Karpas-422 (cell line): Measurements from ENCODE around the gene SYP. TPM values are rescaled to one million over a fixed set of nuclear protein-coding genes. Genes with fewer than 3 reads are reported as not detected.

ENCODE experiments used
- DNase-seq: peaks from one replicate; pipeline ENCODE4 v3.0.0-alpha.2; 2015
- H2AFZ ChIP-seq: fragments of 200-600 bp; sonication (generic); 2 replicates; pipeline ENCODE4 v1.6.1; 2014; ENCODE audit warnings: antibody characterized with exemption, low read length, mixed read lengths
- H3K27ac ChIP-seq: fragments of 200-600 bp; sonication (generic); 2 replicates; pipeline ENCODE4 v1.5.1; 2014; ENCODE audit warnings: mild to moderate bottlenecking, low read length, moderate library complexity
- H3K27me3 ChIP-seq: fragments of 200-600 bp; sonication (generic); 2 replicates; pipeline ENCODE4 v1.6.1; 2014; ENCODE audit warnings: low read length, mixed read lengths
- H3K36me3 ChIP-seq: fragments of 200-600 bp; sonication (generic); 2 replicates; pipeline ENCODE4 v1.6.1; 2014; ENCODE audit warnings: low read length, mixed read lengths; ENCODE audit not compliant: insufficient read depth
- H3K4me1 ChIP-seq: fragments of 200-600 bp; sonication (generic); 2 replicates; pipeline ENCODE4 v1.6.1; 2014; ENCODE audit warnings: mild to moderate bottlenecking, low read length, mixed read lengths
- H3K4me2 ChIP-seq: fragments of 200-600 bp; sonication (generic); 2 replicates; pipeline ENCODE4 v1.6.1; 2014; ENCODE audit warnings: low read length, low read depth, mild to moderate bottlenecking; ENCODE audit not compliant: poor library complexity, severe bottlenecking
- H3K4me3 ChIP-seq: fragments of 200-600 bp; sonication (generic); 2 replicates; pipeline ENCODE4 v1.5.1; 2014; ENCODE audit warnings: mild to moderate bottlenecking, antibody characterized with exemption, low read length, mixed read lengths
- H3K79me2 ChIP-seq: fragments of 200-600 bp; sonication (generic); 2 replicates; pipeline ENCODE4 v1.6.1; 2014; ENCODE audit warnings: mild to moderate bottlenecking, low read length, mixed read lengths
- H3K9ac ChIP-seq: fragments of 200-600 bp; sonication (generic); 2 replicates; pipeline ENCODE4 v1.6.0; 2014; ENCODE audit warnings: low read length
- H3K9me2 ChIP-seq: fragments of 200-600 bp; sonication (generic), shearing (Covaris generic); replicated peaks from 2 replicates; pipeline ENCODE4 v1.6.0; 2014; ENCODE audit warnings: mild to moderate bottlenecking, low read length, moderate library complexity; ENCODE audit not compliant: insufficient read depth
- H3K9me3 ChIP-seq: fragments of 300-700, 200-600 bp; sonication (generic); 2 replicates; pipeline ENCODE4 v1.6.1; 2014; ENCODE audit warnings: low read length, mixed read lengths
- H4K20me1 ChIP-seq: fragments of 200-600 bp; sonication (generic); 2 replicates; pipeline ENCODE4 v1.6.1; 2014; ENCODE audit warnings: mild to moderate bottlenecking, antibody characterized with exemption, low read length, low read depth; ENCODE audit not compliant: insufficient read depth
- total RNA-seq: library from RNA; depleted of rRNA; stranded (reverse); fragments of >200 nt; shearing (Covaris generic); gene quantifications from 2 replicates; pipeline ENCODE4 v1.2.3, GENCODE V29; 2014; ENCODE audit warnings: low replicate concordance

SYP gene
- total RNA-seq, 1 experiment from 2014 or later = 0.86 TPM

GRCh38 chrX:49166914-49167739 lies 32.9 kb downstream of the SYP start:
- peaks cover 32% of the 10 kb centered on the region for H3K4me1 ChIP-seq
- DNase-seq = peak; percentile 65
- no peaks in the 10 kb centered on the region for H3K79me2 ChIP-seq
- peak overlapping the region; percentile 54; the same call in 1 of the 2 replicates for H2AFZ ChIP-seq
- peak overlapping the region; percentile 70 for H3K4me2 ChIP-seq
- H4K20me1 ChIP-seq = no peaks in the 10 kb centered on the region
- H3K27ac ChIP-seq = no peak overlapping the region
- peak overlapping the region; percentile 62 for H3K9ac ChIP-seq
- H3K36me3 ChIP-seq = no peaks in the 10 kb centered on the region
- no peaks in the 10 kb centered on the region; the same call in 1 of the 2 replicates for H3K9me3 ChIP-seq
- peak overlapping the region; percentile 62 for H3K4me3 ChIP-seq
- H3K9me2 ChIP-seq = no peaks in the 10 kb centered on the region
- H3K27me3 ChIP-seq = no peaks in the 10 kb centered on the region

DNA sequence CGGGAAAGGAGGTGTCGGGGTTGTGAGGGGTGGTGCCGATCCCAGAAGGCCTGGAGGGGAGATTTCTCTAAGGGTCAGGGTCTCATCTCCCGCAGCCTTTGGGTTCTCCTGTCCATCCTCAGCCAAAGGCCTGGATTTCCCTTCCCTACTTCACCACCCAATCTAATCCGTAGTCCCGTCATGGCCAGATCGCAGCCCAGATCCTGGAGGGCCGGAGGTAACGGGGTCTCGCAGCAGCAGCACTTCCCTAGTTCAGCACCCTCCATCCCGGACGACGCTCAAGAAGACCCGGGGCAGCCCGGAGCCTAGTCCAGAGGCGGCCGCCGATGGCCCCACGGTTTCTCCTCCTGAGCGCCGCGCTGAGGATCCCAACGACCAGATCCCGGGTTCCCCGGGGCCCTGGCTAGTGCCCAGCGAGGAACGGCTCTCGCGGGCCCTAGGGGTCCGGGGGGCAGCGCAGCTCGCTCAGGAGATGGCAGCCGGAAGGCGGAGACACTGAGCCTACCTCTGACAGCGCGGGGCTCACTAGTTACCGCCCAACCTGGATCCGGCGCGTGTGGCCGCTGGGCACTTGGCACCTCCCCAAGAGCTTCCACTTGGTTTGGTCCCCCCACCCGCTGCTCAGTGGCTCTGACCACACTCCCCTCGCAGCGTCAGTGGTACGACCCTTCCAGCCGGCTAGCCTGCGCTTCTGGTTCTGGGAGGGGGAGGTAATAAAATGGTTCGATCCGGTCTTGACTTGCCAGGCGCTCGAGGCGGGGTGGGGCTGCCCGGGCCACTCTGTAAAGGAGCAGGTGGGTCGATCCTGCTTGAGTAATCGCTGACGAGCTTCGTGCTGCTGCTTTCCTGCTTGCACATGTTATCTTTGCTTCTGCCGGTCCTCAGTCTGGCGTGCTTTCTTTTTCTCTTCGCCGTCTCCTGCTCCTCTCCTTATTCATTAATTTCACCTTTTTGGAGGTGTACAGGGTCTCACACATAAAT lies 33.8 kb downstream of the SYP start:
- H3K27me3 ChIP-seq = no peaks in the 10 kb centered on the region
- no peaks in the 10 kb centered on the region for H3K9me2 ChIP-seq
- H3K9me3 ChIP-seq = no peaks in the 10 kb centered on the region; the same call in 1 of the 2 replicates
- H3K36me3 ChIP-seq = no peaks in the 10 kb centered on the region
- peak overlapping the region; percentile 67; the same call in 1 of the 2 replicates for H2AFZ ChIP-seq
- H3K4me3 ChIP-seq = peak overlapping the region; percentile 62
- peak; percentile 87 for DNase-seq
- peak overlapping the region; percentile 70 for H3K4me2 ChIP-seq
- H3K4me1 ChIP-seq = peaks cover 25% of the 10 kb centered on the region
- no peaks in the 10 kb centered on the region for H3K79me2 ChIP-seq
- no peaks in the 10 kb centered on the region for H4K20me1 ChIP-seq
- no peak overlapping the region for H3K27ac ChIP-seq
- H3K9ac ChIP-seq = peak overlapping the region; percentile 62

DNA sequence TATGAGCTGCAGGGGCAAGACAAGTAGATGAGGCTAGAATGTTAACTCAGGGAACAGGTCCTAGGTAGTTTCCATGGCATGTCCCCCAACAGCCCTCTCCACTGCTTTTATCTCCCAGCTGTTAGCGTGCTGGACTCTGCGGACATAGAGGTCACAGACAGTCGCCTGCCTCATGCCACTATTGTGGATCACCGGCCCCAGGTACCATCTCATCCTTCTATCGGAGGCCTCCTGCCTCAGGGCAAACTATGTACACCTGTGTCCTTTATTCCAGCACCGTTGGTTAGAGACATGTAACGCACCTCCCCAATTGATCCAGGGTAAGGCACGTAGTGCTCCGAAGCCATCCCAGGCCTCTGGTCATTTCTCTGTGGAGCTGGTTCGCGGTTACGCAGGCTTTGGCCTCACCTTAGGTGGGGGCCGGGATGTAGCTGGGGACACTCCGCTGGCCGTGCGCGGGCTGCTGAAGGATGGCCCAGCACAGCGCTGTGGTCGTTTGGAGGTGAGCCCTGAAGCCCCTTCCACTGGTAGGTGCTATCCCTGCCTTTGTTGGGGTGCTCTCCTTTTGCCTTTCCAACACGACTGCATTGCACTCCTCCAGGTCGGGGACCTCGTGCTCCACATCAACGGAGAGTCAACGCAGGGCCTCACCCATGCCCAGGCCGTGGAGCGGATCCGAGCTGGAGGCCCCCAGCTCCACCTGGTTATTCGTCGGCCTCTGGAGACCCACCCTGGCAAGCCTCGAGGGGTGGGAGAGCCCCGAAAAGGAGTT lies 35.2 kb downstream of the SYP start:
- no peak overlapping the region for H2AFZ ChIP-seq
- H3K9me3 ChIP-seq = no peaks in the 10 kb centered on the region; the same call in 1 of the 2 replicates
- H3K9ac ChIP-seq = no peak overlapping the region
- no peak overlapping the region for H3K4me3 ChIP-seq
- H3K79me2 ChIP-seq = no peaks in the 10 kb centered on the region
- no peak overlapping the region for H3K4me2 ChIP-seq
- no peak for DNase-seq
- no peaks in the 10 kb centered on the region for H3K27me3 ChIP-seq
- H3K27ac ChIP-seq = no peak overlapping the region
- peaks cover 25% of the 10 kb centered on the region for H3K4me1 ChIP-seq
- H3K36me3 ChIP-seq = no peaks in the 10 kb centered on the region
- H4K20me1 ChIP-seq = no peaks in the 10 kb centered on the region
- H3K9me2 ChIP-seq = no peaks in the 10 kb centered on the region

DNA sequence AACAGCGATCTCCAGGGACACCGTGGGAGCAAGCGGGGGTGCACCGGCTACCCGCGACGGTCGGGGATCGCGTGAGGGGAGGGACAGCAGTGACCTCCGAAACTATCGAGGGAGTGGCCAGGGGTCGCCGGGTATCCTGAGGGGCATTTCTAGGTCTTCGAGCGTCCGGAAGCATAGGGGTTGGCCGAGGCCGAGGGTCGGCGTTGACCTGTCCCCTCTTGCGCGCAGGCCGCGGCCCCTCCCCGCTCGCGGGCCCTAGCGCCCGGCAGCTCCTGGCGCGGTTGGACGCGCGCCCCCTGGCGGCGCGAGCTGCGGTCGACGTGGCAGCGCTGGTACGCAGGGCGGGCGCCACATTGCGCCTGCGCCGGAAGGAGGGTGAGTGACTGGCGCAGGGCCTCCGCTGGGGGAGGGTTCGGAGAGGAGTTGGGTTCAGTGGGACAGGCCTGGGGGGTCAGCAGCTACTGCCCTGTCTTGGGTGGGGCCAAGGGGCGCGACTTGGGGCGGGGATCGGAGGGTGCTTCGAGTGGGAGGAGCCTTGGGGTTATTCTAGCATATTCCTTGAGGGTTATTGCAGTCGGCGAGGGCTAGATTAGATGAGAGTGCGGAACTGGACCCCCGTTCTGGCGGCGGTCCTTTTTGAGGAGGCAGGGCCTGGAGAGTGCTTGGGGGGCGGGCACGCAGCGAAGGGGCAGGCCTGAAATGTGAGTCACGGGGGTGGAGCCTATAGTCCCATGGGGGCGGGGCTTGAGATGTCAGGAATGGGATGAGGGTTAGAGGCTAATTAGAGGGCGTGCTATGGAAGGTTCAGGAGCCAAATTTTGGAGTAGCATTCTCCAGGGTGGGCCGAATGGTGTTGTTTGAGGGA lies 36.2 kb downstream of the SYP start:
- Histone ChIP-seq H3K4me1 (peaks cover 25% of the 10 kb centered on the region), H4K20me1 (no peaks in the 10 kb centered on the region), H3K4me3 (peak overlapping the region; percentile 57; the same call in 1 of the 2 replicates), H3K27ac (peak overlapping the region; percentile 55; the same call in 1 of the 2 replicates), H3K9me3 (no peaks in the 10 kb centered on the region; the same call in 1 of the 2 replicates), H3K27me3 (no peaks in the 10 kb centered on the region), H3K79me2 (no peaks in the 10 kb centered on the region), H3K4me2 (peak overlapping the region; percentile 64), H3K36me3 (no peaks in the 10 kb centered on the region), H2AFZ (no peak overlapping the region; the same call in 1 of the 2 replicates), H3K9me2 (no peaks in the 10 kb centered on the region), H3K9ac (peak overlapping the region; percentile 67)
- peak; percentile 91 for DNase-seq

GRCh38 chrX:49162620-49163019 lies 37.4 kb downstream of the SYP start, which contains the start of gene MAGIX:
Gene MAGIX, plus strand, starts transcription at chrX:49162758. Its CDS starts 132 bp downstream, at chrX:49162890.
- H3K27ac ChIP-seq = no peak within 1 kb of the TSS
- H3K79me2 ChIP-seq = no peaks in the 10 kb centered on the region
- H4K20me1 ChIP-seq = no peaks in the 10 kb centered on the region
- peaks cover 21% of the 10 kb centered on the region for H3K4me1 ChIP-seq
- no peak for DNase-seq
- no peaks in the 10 kb centered on the region for H3K27me3 ChIP-seq
- H2AFZ ChIP-seq = no peak within 1 kb of the TSS; the same call in 1 of the 2 replicates
- H3K9ac ChIP-seq = peak within 1 kb of the TSS; percentile 67
- H3K9me2 ChIP-seq = no peaks in the 10 kb centered on the region
- H3K36me3 ChIP-seq = no peaks in the 10 kb centered on the region
- peak within 1 kb of the TSS; percentile 64 for H3K4me2 ChIP-seq
- H3K4me3 ChIP-seq = peak within 1 kb of the TSS; percentile 54; the same call in 1 of the 2 replicates
- no peaks in the 10 kb centered on the region; the same call in 1 of the 2 replicates for H3K9me3 ChIP-seq

DNA sequence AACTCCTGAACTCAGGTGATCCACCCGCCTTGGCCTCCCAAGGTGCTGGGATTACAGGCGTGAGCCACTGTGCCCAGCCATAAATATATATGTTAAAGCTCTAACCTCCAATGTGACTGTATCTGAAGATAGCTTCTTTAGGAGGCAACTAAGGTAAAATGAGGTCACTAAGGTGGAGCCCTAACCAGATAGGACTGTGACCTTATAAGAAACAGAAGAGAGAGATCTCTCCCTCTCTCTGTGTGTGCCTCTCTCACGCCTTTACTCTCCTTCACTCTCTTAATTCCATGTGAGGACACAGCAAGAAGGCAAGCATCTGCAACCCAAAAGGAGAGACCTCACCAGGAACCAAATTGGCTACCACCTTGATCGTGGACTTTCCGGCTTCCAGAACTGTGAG lies 38.4 kb downstream of the SYP start:
- no peaks in the 10 kb centered on the region for H3K79me2 ChIP-seq
- H3K4me3 ChIP-seq = no peak overlapping the region
- H3K27me3 ChIP-seq = no peaks in the 10 kb centered on the region
- DNase-seq = no peak
- H3K9ac ChIP-seq = no peak overlapping the region
- H3K9me2 ChIP-seq = no peaks in the 10 kb centered on the region
- H4K20me1 ChIP-seq = no peaks in the 10 kb centered on the region
- no peaks in the 10 kb centered on the region for H3K36me3 ChIP-seq
- H3K4me1 ChIP-seq = peaks cover 11% of the 10 kb centered on the region
- no peaks in the 10 kb centered on the region; the same call in 1 of the 2 replicates for H3K9me3 ChIP-seq
- H2AFZ ChIP-seq = no peak overlapping the region
- no peak overlapping the region for H3K27ac ChIP-seq
- H3K4me2 ChIP-seq = no peak overlapping the region

DNA sequence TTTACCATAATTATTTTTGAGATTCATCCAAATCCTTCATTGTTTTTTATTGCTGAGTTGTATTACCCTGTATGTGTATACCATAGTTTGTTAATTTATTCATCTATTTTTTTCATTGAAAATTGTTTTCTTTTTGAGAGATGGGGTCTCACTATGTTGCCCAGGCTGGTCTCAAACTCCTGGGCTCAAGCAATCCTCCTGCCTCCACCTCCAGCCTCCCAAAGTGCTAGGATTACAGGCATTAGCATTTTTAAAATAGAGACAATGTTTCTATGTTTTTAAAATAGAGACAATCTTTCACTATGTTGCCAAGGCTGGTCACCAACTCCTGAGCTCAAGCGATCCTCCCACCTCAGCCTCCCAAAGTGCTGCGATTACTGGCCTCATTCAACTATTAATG lies 39.1 kb downstream of the SYP start:
- no peak for DNase-seq
- Histone ChIP-seq H3K4me1 (peaks cover 10% of the 10 kb centered on the region), H3K36me3 (no peaks in the 10 kb centered on the region), H3K27me3 (no peaks in the 10 kb centered on the region), H2AFZ (no peak overlapping the region), H3K9ac (no peak overlapping the region), H3K79me2 (no peaks in the 10 kb centered on the region), H3K9me2 (no peaks in the 10 kb centered on the region), H3K9me3 (no peaks in the 10 kb centered on the region; the same call in 1 of the 2 replicates), H3K27ac (no peak overlapping the region), H3K4me2 (no peak overlapping the region), H4K20me1 (no peaks in the 10 kb centered on the region), H3K4me3 (no peak overlapping the region)
